Activated T-helper 1 cell treated with anti-CD3 and anti-CD28 coated beads, Interleukin-12 subunit alpha, Interleukin-12 subunit beta, Interleukin-2, Interleukin-4 antibody, amounts not matched to agents 30 ng/mL and 10 ng/mL and 1 ng/mL, durations not matched to agents 14 hours and 24 hours and 36 hours (primary cell): ENCODE results near the gene MAST2. TPM values are rescaled to one million over a fixed set of nuclear protein-coding genes. Genes with fewer than 3 reads are reported as not detected.
"Not testable (repeated sequence)": the region's sequence is repeated elsewhere in the genome, so short reads cannot be mapped to it uniquely, and the experiment has no call there.

Source experiments
- DNase-seq: peaks from one replicate; pipeline ENCODE4 v3.0.0; 2021; ENCODE audit warnings: low spot score
- H3K27ac Mint-ChIP-seq: one replicate; pipeline ENCODE4 v1.8.0; 2021; ENCODE audit warnings: mild to moderate bottlenecking, mixed read lengths
- H3K27me3 Mint-ChIP-seq: one replicate; pipeline ENCODE4 v1.8.0; 2022; ENCODE audit warnings: mild to moderate bottlenecking, moderate library complexity, mixed read lengths; ENCODE audit not compliant: insufficient read depth
- H3K36me3 Mint-ChIP-seq: one replicate; pipeline ENCODE4 v1.8.0; 2021; ENCODE audit warnings: low read depth, mixed read lengths
- H3K4me1 Mint-ChIP-seq: one replicate; pipeline ENCODE4 v1.8.0; 2021; ENCODE audit warnings: low read depth, mixed read lengths
- H3K4me3 Mint-ChIP-seq: one replicate; pipeline ENCODE4 v1.8.0; 2021; ENCODE audit warnings: mild to moderate bottlenecking, moderate library complexity, mixed read lengths
- H3K9me3 Mint-ChIP-seq: one replicate; pipeline ENCODE4 v1.8.0; 2021; ENCODE audit warnings: mixed read lengths
- intact Hi-C: fragments of 100-400 bp; cut with micrococcal nuclease; formaldehyde crosslinking; loops from one replicate; pipeline ENCODE4 v1.15.1; 2024
- total RNA-seq: library from RNA; stranded (reverse); gene quantifications from 2 replicates; pipeline ENCODE4 v1.2.3, GENCODE V29; 2022

The MAST2 gene
- total RNA-seq, 1 donor from 2014 or later: 32.0 TPM

GRCh38 chr1:45924736-45925135 is 121.3 kb downstream of the MAST2 start:
- H3K9me3 Mint-ChIP-seq: no peaks in the 10 kb centered on the region
- no peak for DNase-seq
- H3K4me1 Mint-ChIP-seq: peaks cover 10% of the 10 kb centered on the region
- no peaks in the 10 kb centered on the region for H3K36me3 Mint-ChIP-seq
- intact Hi-C loops: no loop called here
- no peaks in the 10 kb centered on the region for H3K27me3 Mint-ChIP-seq
- no peak overlapping the region for H3K27ac Mint-ChIP-seq
- H3K4me3 Mint-ChIP-seq: no peak overlapping the region

GRCh38 chr1:45925728-45926287 is 122.4 kb downstream of the MAST2 start:
- no peak overlapping the region for H3K4me3 Mint-ChIP-seq
- no peaks in the 10 kb centered on the region for H3K9me3 Mint-ChIP-seq
- H3K4me1 Mint-ChIP-seq: peaks cover 10% of the 10 kb centered on the region
- H3K27me3 Mint-ChIP-seq: no peaks in the 10 kb centered on the region
- DNase-seq: no peak
- intact Hi-C loops: no loop called here
- H3K27ac Mint-ChIP-seq: no peak overlapping the region
- no peaks in the 10 kb centered on the region for H3K36me3 Mint-ChIP-seq

GRCh38 chr1:45926330-45926729 is 122.9 kb downstream of the MAST2 start:
- H3K4me1 Mint-ChIP-seq: peaks cover 10% of the 10 kb centered on the region
- H3K36me3 Mint-ChIP-seq: no peaks in the 10 kb centered on the region
- intact Hi-C loops: no loop called here
- no peak overlapping the region for H3K4me3 Mint-ChIP-seq
- DNase-seq: no peak
- no peaks in the 10 kb centered on the region for H3K27me3 Mint-ChIP-seq
- H3K9me3 Mint-ChIP-seq: no peaks in the 10 kb centered on the region
- H3K27ac Mint-ChIP-seq: no peak overlapping the region

GRCh38 chr1:45927231-45927915 is 124.0 kb downstream of the MAST2 start:
- DNase-seq, H3K36me3 Mint-ChIP-seq, H3K4me3 Mint-ChIP-seq, intact Hi-C loops, H3K27me3 Mint-ChIP-seq, H3K27ac Mint-ChIP-seq, H3K9me3 Mint-ChIP-seq, H3K4me1 Mint-ChIP-seq: not testable (repeated sequence)

- DNase-seq: no peak
- Mint-ChIP-seq H3K4me3 (no peak overlapping the region), H3K36me3 (no peaks in the 10 kb centered on the region), H3K27ac (no peak overlapping the region), H3K4me1 (peaks cover 10% of the 10 kb centered on the region), H3K27me3 (no peaks in the 10 kb centered on the region), H3K9me3 (no peaks in the 10 kb centered on the region)
- intact Hi-C loops: no loop called here
Measured at GRCh38 chr1:45928486-45929205, 125.2 kb downstream of the MAST2 start.

- Mint-ChIP-seq H3K27me3 (no peaks in the 10 kb centered on the region), H3K4me3 (no peak overlapping the region)
- intact Hi-C loops: no loop called here
Measured at GRCh38 chr1:45929257-45929687, 125.9 kb downstream of the MAST2 start.

GRCh38 chr1:45930258-45931150 is 127.1 kb downstream of the MAST2 start:
- DNase-seq: no peak

More at GRCh38 chr1:45929257-45929687, 125.9 kb downstream of the MAST2 start:
- H3K27ac Mint-ChIP-seq: no peak overlapping the region
- H3K36me3 Mint-ChIP-seq: no peaks in the 10 kb centered on the region
- DNase-seq: no peak
- peaks cover 10% of the 10 kb centered on the region for H3K4me1 Mint-ChIP-seq
- H3K9me3 Mint-ChIP-seq: no peaks in the 10 kb centered on the region

GRCh38 chr1:45932205-45932604 is 128.8 kb downstream of the MAST2 start:
- H3K4me3 Mint-ChIP-seq, H3K27me3 Mint-ChIP-seq, H3K9me3 Mint-ChIP-seq, H3K36me3 Mint-ChIP-seq, H3K4me1 Mint-ChIP-seq, H3K27ac Mint-ChIP-seq, DNase-seq, intact Hi-C loops: not testable (repeated sequence)

More at GRCh38 chr1:45930258-45931150, 127.1 kb downstream of the MAST2 start:
- H3K4me3 Mint-ChIP-seq: no peak overlapping the region
- no peaks in the 10 kb centered on the region for H3K9me3 Mint-ChIP-seq
- H3K27me3 Mint-ChIP-seq: no peaks in the 10 kb centered on the region
- intact Hi-C loops: no loop called here
- no peak overlapping the region for H3K27ac Mint-ChIP-seq
- H3K36me3 Mint-ChIP-seq: no peaks in the 10 kb centered on the region
- H3K4me1 Mint-ChIP-seq: peaks cover 10% of the 10 kb centered on the region

GRCh38 chr1:45934947-45935346 is 131.5 kb downstream of the MAST2 start:
- no peaks in the 10 kb centered on the region for H3K4me1 Mint-ChIP-seq
- no peaks in the 10 kb centered on the region for H3K27me3 Mint-ChIP-seq
- no peak overlapping the region for H3K4me3 Mint-ChIP-seq
- no peak overlapping the region for H3K27ac Mint-ChIP-seq
- intact Hi-C loops: no loop called here
- H3K36me3 Mint-ChIP-seq: peaks cover 1% of the 10 kb centered on the region
- H3K9me3 Mint-ChIP-seq: no peaks in the 10 kb centered on the region
- no peak for DNase-seq

GRCh38 chr1:45938029-45938428 is 134.6 kb downstream of the MAST2 start:
- Mint-ChIP-seq H3K27ac (no peak overlapping the region), H3K4me3 (no peak overlapping the region), H3K27me3 (no peaks in the 10 kb centered on the region), H3K9me3 (no peaks in the 10 kb centered on the region), H3K4me1 (no peaks in the 10 kb centered on the region), H3K36me3 (peaks cover 1% of the 10 kb centered on the region)
- no peak for DNase-seq
- intact Hi-C loops: no loop called here

- no peaks in the 10 kb centered on the region for H3K27me3 Mint-ChIP-seq
- H3K4me1 Mint-ChIP-seq: no peaks in the 10 kb centered on the region
- DNase-seq: no peak
Measured at GRCh38 chr1:45942411-45942810, 139.0 kb downstream of the MAST2 start.

GRCh38 chr1:45943185-45943584 is 139.8 kb downstream of the MAST2 start:
- H3K36me3 Mint-ChIP-seq: peaks cover 2% of the 10 kb centered on the region
- no peaks in the 10 kb centered on the region for H3K27me3 Mint-ChIP-seq
- H3K27ac Mint-ChIP-seq: no peak overlapping the region
- no peaks in the 10 kb centered on the region for H3K4me1 Mint-ChIP-seq
- H3K9me3 Mint-ChIP-seq: no peaks in the 10 kb centered on the region
- no peak for DNase-seq
- intact Hi-C loops: no loop called here
- no peak overlapping the region for H3K4me3 Mint-ChIP-seq

More at GRCh38 chr1:45942411-45942810, 139.0 kb downstream of the MAST2 start:
- no peak overlapping the region for H3K4me3 Mint-ChIP-seq
- intact Hi-C loops: no loop called here
- H3K36me3 Mint-ChIP-seq: no peaks in the 10 kb centered on the region
- H3K27ac Mint-ChIP-seq: no peak overlapping the region
- no peaks in the 10 kb centered on the region for H3K9me3 Mint-ChIP-seq
